GM12891 (cell line): ENCODE measurements around the gene IL5RA.

Experiments
- PAX5 ChIP-seq: IDR thresholded peaks from 2 replicates; pipeline ENCODE4 v1.6.1; 2011; ENCODE audit warnings: low read length, moderate library complexity, mild to moderate bottlenecking; ENCODE audit not compliant: insufficient read depth, severe bottlenecking
- POLR2A ChIP-seq: IDR thresholded peaks from 2 replicates; pipeline ENCODE4 v1.6.1; 2011; ENCODE audit warnings: low read depth, low read length, control low read depth
- POLR2AphosphoS5 ChIP-seq: IDR thresholded peaks from 2 replicates; pipeline ENCODE4 v1.6.1; 2011; ENCODE audit warnings: low read depth, low read length, control low read depth
- SPI1 ChIP-seq: IDR thresholded peaks from 2 replicates; pipeline ENCODE4 v1.6.1; 2011; ENCODE audit warnings: low read depth, low read length, control low read depth
- TAF1 ChIP-seq: IDR thresholded peaks from 2 replicates; pipeline ENCODE4 v1.6.1; 2011; ENCODE audit warnings: low read depth, low read length, control low read depth

DNA sequence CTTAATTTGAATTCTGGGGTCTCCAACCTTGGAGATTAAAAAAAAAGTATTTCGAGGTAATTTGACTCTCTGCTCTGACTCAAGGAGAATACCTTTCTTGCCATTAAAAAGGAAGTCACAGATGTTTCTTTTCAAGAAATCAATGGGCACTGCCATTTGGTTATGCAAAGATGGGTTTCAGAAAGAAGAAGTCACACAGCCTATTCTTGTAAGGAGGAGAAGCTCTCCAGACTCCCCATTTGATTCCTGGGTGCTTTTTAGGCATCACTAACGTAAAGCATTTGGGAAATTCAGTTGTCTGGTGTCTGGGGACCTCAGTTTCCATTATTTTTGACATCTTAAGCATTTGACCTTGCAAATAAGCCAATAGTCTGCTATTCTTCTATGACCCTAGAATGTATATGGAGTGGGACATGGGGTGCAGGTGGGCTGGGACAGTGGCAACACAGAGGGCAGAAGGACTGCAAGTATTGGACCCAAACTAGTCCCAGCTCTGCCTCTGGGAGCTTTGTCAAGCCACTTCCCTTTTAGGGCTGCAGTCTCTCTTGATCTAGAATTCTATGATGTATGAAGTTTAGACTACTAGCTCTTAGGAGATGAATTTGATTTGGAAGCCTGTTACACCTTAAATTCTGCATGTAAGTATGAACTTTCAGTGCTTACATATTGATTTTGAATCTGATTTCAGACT is 27.8 kb downstream of the IL5RA start:
- TF ChIP-seq POLR2A, result no peak
- TF ChIP-seq TAF1, result no peak
- no peak for TF ChIP-seq PAX5
- TF ChIP-seq SPI1, result peak; percentile 78
- TF ChIP-seq POLR2AphosphoS5, result no peak
